Osteoblast (primary cell): ENCODE data around the gene VWA1. TPM values are rescaled to one million over a fixed set of nuclear protein-coding genes. Genes with fewer than 3 reads are reported as not detected.
"Not testable (repeated sequence)": the region's sequence is repeated elsewhere in the genome, so short reads cannot be mapped to it uniquely, and the experiment has no call there.

Experiments used
- DNase-seq: peaks from one replicate; pipeline ENCODE4 v3.0.0; 2011; ENCODE audit warnings: low spot score, mixed read lengths; ENCODE audit not compliant: insufficient read length; ENCODE audit errors: missing footprints
- H2AFZ ChIP-seq: 2 replicates; pipeline ENCODE4 v1.6.0; 2011; ENCODE audit warnings: mild to moderate bottlenecking, low read length
- H3K27ac ChIP-seq: 2 replicates; pipeline ENCODE4 v1.5.1; 2011; ENCODE audit warnings: mild to moderate bottlenecking, low read depth, low read length, moderate library complexity
- H3K27me3 ChIP-seq: 2 replicates; pipeline ENCODE4 v1.6.0; 2012; ENCODE audit warnings: mild to moderate bottlenecking, control low read depth, inconsistent platforms, low read length, moderate library complexity; ENCODE audit not compliant: insufficient read depth
- H3K36me3 ChIP-seq: 2 replicates; pipeline ENCODE4 v1.5.1; 2011; ENCODE audit warnings: mild to moderate bottlenecking, low read length, control low read depth, moderate library complexity; ENCODE audit not compliant: insufficient read depth
- H3K4me1 ChIP-seq: 2 replicates; pipeline ENCODE4 v1.5.1; 2011; ENCODE audit warnings: mild to moderate bottlenecking, low read length, control low read depth, moderate library complexity; ENCODE audit not compliant: insufficient read depth
- H3K4me2 ChIP-seq: 2 replicates; pipeline ENCODE4 v1.6.0; 2011; ENCODE audit warnings: mild to moderate bottlenecking, low read length; ENCODE audit not compliant: insufficient read depth
- H3K4me3 ChIP-seq: fragments of 200-600 bp; sonication (generic); 3 replicates; pipeline ENCODE4 v1.5.1; 2012; ENCODE audit warnings: mild to moderate bottlenecking, low read length, inconsistent platforms; ENCODE audit not compliant: insufficient read depth
- H3K79me2 ChIP-seq: 2 replicates; pipeline ENCODE4 v1.6.0; 2012; ENCODE audit warnings: mild to moderate bottlenecking, low read length, control low read depth, inconsistent platforms; ENCODE audit not compliant: insufficient read depth
- H3K9me3 ChIP-seq: 2 replicates; pipeline ENCODE4 v1.5.1; 2011; ENCODE audit warnings: low read depth, low read length, control low read depth
- H4K20me1 ChIP-seq: 2 replicates; pipeline ENCODE4 v1.6.0; 2012; ENCODE audit warnings: mild to moderate bottlenecking, low read length, control low read depth; ENCODE audit not compliant: insufficient read depth
- CTCF ChIP-seq: IDR thresholded peaks from 2 replicates; pipeline ENCODE4 v1.5.1; 2011; ENCODE audit warnings: mild to moderate bottlenecking, low read depth, low read length, moderate library complexity; ENCODE audit errors: extremely low read depth
- total RNA-seq: library from RNA; depleted of rRNA; stranded (reverse); fragments of >200 nt; gene quantifications from 2 replicates; pipeline ENCODE4 v1.2.3, GENCODE V29; 2012

The VWA1 gene
- total RNA-seq, 1 donor = 4.3 TPM

GRCh38 chr1:1462318-1462966 is 27.0 kb downstream of the VWA1 start:
- no peak for TF ChIP-seq CTCF

DNA sequence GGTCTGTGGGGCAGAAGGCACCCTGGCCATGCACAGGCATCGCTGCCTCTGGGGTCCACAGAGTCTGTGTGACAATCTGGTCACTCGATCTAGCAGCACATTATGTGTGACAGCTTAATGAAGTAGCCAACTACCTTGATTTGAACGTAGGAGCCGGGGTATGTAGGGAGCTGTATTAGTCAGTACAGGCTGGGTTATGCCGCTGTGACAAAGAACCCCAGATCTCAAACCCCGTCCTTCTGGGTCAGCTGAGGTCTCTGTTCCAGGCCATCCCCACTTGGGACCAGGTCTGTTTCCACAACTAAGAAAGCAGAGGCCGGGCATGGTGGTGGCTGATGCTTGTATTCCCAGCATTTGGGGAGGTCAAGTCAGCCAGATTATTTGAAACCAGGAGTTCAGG is 27.8 kb downstream of the VWA1 start:
- Histone ChIP-seq H3K27me3 (no peaks in the 10 kb centered on the region), H3K9me3 (no peaks in the 10 kb centered on the region), H2AFZ (no peak overlapping the region), H3K36me3 (no peaks in the 10 kb centered on the region), H3K79me2 (no peaks in the 10 kb centered on the region), H3K4me1 (no peaks in the 10 kb centered on the region), H3K4me3 (no peak overlapping the region), H3K27ac (no peak overlapping the region), H3K4me2 (no peak overlapping the region), H4K20me1 (no peaks in the 10 kb centered on the region)
- no peak for DNase-seq
- no peak for TF ChIP-seq CTCF

More at GRCh38 chr1:1462318-1462966, 27.0 kb downstream of the VWA1 start:
- H3K4me1 ChIP-seq = no peaks in the 10 kb centered on the region
- H2AFZ ChIP-seq = peak overlapping the region; percentile 82
- peak overlapping the region; percentile 28 for H3K4me2 ChIP-seq
- H3K9me3 ChIP-seq = no peaks in the 10 kb centered on the region
- H4K20me1 ChIP-seq = no peaks in the 10 kb centered on the region
- H3K27ac ChIP-seq = no peak overlapping the region
- no peaks in the 10 kb centered on the region for H3K27me3 ChIP-seq
- peak; percentile 91 for DNase-seq
- peak overlapping the region; percentile 33 for H3K4me3 ChIP-seq
- no peaks in the 10 kb centered on the region for H3K79me2 ChIP-seq
- H3K36me3 ChIP-seq = no peaks in the 10 kb centered on the region

GRCh38 chr1:1468196-1468985 is 32.9 kb downstream of the VWA1 start:
- H3K4me3 ChIP-seq, H3K27ac ChIP-seq, H3K9me3 ChIP-seq, H3K36me3 ChIP-seq, H2AFZ ChIP-seq, H3K27me3 ChIP-seq, H3K4me2 ChIP-seq, H4K20me1 ChIP-seq: not testable (repeated sequence)
- peak; percentile 25 for DNase-seq
- Histone ChIP-seq H3K4me1 (peaks cover 12% of the 10 kb centered on the region), H3K79me2 (peaks cover 14% of the 10 kb centered on the region)

- H3K27ac ChIP-seq = peak overlapping the region; percentile 36
- no peak for TF ChIP-seq CTCF
- DNase-seq = peak; percentile 81
These were observed 35.3 kb downstream of the VWA1 start for GRCh38 chr1:1470626-1471388.

More at GRCh38 chr1:1470626-1471388, 35.3 kb downstream of the VWA1 start:
- H3K27me3 ChIP-seq = no peaks in the 10 kb centered on the region
- no peaks in the 10 kb centered on the region for H3K36me3 ChIP-seq
- H3K79me2 ChIP-seq = peaks cover 34% of the 10 kb centered on the region
- no peaks in the 10 kb centered on the region for H3K9me3 ChIP-seq
- peaks cover 12% of the 10 kb centered on the region for H3K4me1 ChIP-seq
- peaks cover 11% of the 10 kb centered on the region for H4K20me1 ChIP-seq
- H3K4me3 ChIP-seq = peak overlapping the region; percentile 79
- peak overlapping the region; percentile 81 for H2AFZ ChIP-seq
- peak overlapping the region; percentile 99 for H3K4me2 ChIP-seq
